Adrenal gland (tissue), 5 donors: ENCODE results near the gene PALMD.

Experiments used
- POLR2A ChIP-seq, 2 donors: fragments of 450-650 bp; IDR thresholded peaks; one replicate each; pipeline ENCODE4 v1.6.1; 2017; ENCODE audit warnings: antibody characterized with exemption in 2 of 2, mild to moderate bottlenecking in 2 of 2, moderate library complexity in 1 of 2
- TF ChIP-seq, protein P1 (sequence below), 6 experiments: fragments of 450-650 bp in 4 of 6; fragments of 200-600 bp in 2 of 6; sonication (generic) in 1 of 6; IDR thresholded peaks; 1 replicate in 5 of 6; 2 replicates in 1 of 6; pipeline versions ENCODE4 v1.5.1 to v1.8.0; 2016 to 2021; ENCODE audit warnings: antibody characterized with exemption in 6 of 6, mild to moderate bottlenecking in 2 of 6, moderate library complexity in 1 of 6
- donor health status: DM: no; HTN: no; CAD: no.

DNA sequence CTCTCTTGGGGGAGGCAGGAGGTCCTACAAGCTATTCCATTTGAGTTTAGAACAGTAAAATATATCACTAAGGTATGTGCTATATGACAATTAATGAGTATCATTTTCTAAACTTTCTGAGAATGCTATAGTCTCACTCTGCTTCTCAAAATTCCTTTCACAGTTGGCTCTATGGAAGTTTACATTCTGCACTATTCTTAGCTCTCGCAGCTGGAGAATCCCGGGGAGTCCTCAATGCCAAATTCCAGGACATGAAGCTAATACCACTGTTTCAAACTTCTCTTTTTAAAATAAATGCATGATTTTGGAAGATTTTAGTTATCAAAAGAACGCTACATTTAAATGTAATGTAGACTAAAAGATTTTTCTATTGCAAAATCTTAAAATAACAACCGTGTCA is 22.4 kb upstream of the PALMD start:
- TF ChIP-seq POLR2A (IDR thresholded peaks at IDR 0.05): no peak
- TF ChIP-seq, protein P1, sequence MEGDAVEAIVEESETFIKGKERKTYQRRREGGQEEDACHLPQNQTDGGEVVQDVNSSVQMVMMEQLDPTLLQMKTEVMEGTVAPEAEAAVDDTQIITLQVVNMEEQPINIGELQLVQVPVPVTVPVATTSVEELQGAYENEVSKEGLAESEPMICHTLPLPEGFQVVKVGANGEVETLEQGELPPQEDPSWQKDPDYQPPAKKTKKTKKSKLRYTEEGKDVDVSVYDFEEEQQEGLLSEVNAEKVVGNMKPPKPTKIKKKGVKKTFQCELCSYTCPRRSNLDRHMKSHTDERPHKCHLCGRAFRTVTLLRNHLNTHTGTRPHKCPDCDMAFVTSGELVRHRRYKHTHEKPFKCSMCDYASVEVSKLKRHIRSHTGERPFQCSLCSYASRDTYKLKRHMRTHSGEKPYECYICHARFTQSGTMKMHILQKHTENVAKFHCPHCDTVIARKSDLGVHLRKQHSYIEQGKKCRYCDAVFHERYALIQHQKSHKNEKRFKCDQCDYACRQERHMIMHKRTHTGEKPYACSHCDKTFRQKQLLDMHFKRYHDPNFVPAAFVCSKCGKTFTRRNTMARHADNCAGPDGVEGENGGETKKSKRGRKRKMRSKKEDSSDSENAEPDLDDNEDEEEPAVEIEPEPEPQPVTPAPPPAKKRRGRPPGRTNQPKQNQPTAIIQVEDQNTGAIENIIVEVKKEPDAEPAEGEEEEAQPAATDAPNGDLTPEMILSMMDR (IDR thresholded peaks at IDR 0.05): no peak
